K562 (cell line): ENCODE measurements around the gene APC2. TPM values are rescaled to one million over a fixed set of nuclear protein-coding genes. Genes with fewer than 3 reads are reported as not detected.
A peak's percentile ranks its signal among the peaks of the same experiment; 100 is the strongest.

Source experiments
- ATAC-seq: fragments of 200-7000 bp; cut with Tn5 transposase; 3 replicates; pipeline ENCODE4 v1.9.1; 2020; ENCODE audit warnings: moderate library complexity
- BruUV-seq: library from RNA; stranded (reverse); fragments of 400-500 nt; replicated peaks from 2 replicates; lab custom pipeline; 2021; lab: Mats Ljungman, UMichigan
- CTCF ChIA-PET: fragments of 300-600 bp; formaldehyde crosslinking; extraction: SDS; loops from one replicate; lab custom pipeline; 2021; ENCODE audit warnings: low intra/inter-chr PET ratio; lab: Yijun Ruan, JAX
- POLR2A ChIA-PET: fragments of 300-600, 350-650 bp; sonication (Branson Sonifier 250); formaldehyde crosslinking; extraction: SDS; loops from one replicate; lab custom pipeline; 2021; ENCODE audit warnings: antibody characterized with exemption, inconsistent platforms; lab: Yijun Ruan, JAX
- DNase-seq, 4 experiments: peaks; one replicate each; pipeline versions ENCODE4 v3.0.0 to v3.0.0-alpha.2; 2011 to 2018; ENCODE audit warnings: low spot score in 3 of 4, mixed read lengths in 3 of 4; ENCODE audit errors: extremely low read depth in 1 of 4
- FAIRE-seq: peaks from 2 replicates; lab custom pipeline; 2011; peaks lifted over from hg19 to GRCh38; lab: Jason Lieb, UNC
- H2AFZ ChIP-seq: 2 replicates; pipeline ENCODE4 v1.6.0; 2011; ENCODE audit warnings: low read depth, low read length, control low read depth, inconsistent platforms
- H3K27ac ChIP-seq: fragments of 200-600 bp; 3 replicates; pipeline ENCODE4 v1.8.0; 2011; ENCODE audit warnings: low read depth, mild to moderate bottlenecking, control low read depth, inconsistent platforms, low read length, moderate library complexity, mixed read lengths; ENCODE audit errors: extremely low read depth
- H3K27me3 ChIP-seq, 2 experiments: fragments of 300-600 bp in 1 of 2; 2 replicates in 1 of 2; 3 replicates in 1 of 2; pipeline versions ENCODE4 v1.6.0 to v1.8.0; 2011; ENCODE audit warnings: inconsistent platforms in 2 of 2, low read length in 2 of 2, mild to moderate bottlenecking in 1 of 2, mixed read lengths in 1 of 2, moderate library complexity in 1 of 2; ENCODE audit not compliant: control insufficient read depth in 2 of 2, insufficient read depth in 2 of 2
- H3K36me3 ChIP-seq: fragments of 300-600 bp; 3 replicates; pipeline ENCODE4 v1.8.0; 2011; ENCODE audit warnings: mild to moderate bottlenecking, low read length, inconsistent platforms; ENCODE audit not compliant: control insufficient read depth, insufficient read depth
- H3K4me1 ChIP-seq, 2 experiments: fragments of 200-600 bp in 1 of 2; replicated peaks in 1 of 2; 2 replicates in 1 of 2; 3 replicates in 1 of 2; pipeline versions ENCODE4 v1.5.1 to v1.8.0; 2011; ENCODE audit warnings: inconsistent platforms in 2 of 2, low read length in 2 of 2, mild to moderate bottlenecking in 1 of 2, mixed read lengths in 1 of 2, moderate library complexity in 1 of 2; ENCODE audit not compliant: control insufficient read depth in 2 of 2, insufficient read depth in 2 of 2
- H3K4me2 ChIP-seq: 2 replicates; pipeline ENCODE4 v1.6.1; 2011; ENCODE audit warnings: low read length, control low read depth, inconsistent platforms, mixed read lengths; ENCODE audit not compliant: insufficient read depth
- H3K4me3 ChIP-seq: fragments of 200-600 bp; sonication (generic), shearing (Covaris generic); 2 replicates; pipeline ENCODE4 v1.5.1; 2016; ENCODE audit warnings: control low read depth, inconsistent platforms
- H3K79me2 ChIP-seq: fragments of 200-600 bp; 3 replicates; pipeline ENCODE4 v1.8.0; 2011; ENCODE audit warnings: low read length, inconsistent platforms; ENCODE audit not compliant: control insufficient read depth, insufficient read depth
- H3K9ac ChIP-seq, 2 experiments: 2 replicates each; pipeline versions ENCODE4 v1.6.0 to v1.6.1; 2011; ENCODE audit warnings: low read depth in 2 of 2, low read length in 2 of 2, control low read depth in 1 of 2, inconsistent platforms in 1 of 2, mild to moderate bottlenecking in 1 of 2, mixed read lengths in 1 of 2; ENCODE audit not compliant: insufficient read depth in 1 of 2
- H3K9me1 ChIP-seq: one replicate; pipeline ENCODE4 v1.6.0; 2011; ENCODE audit warnings: inconsistent platforms, mild to moderate bottlenecking, low read length, moderate library complexity; ENCODE audit not compliant: control insufficient read depth, insufficient read depth
- H3K9me3 ChIP-seq: replicated peaks from 2 replicates; pipeline ENCODE4 v1.5.1; 2011; ENCODE audit warnings: low read depth, low read length, inconsistent platforms; ENCODE audit not compliant: control insufficient read depth, insufficient read depth
- H4K20me1 ChIP-seq: replicated peaks from 2 replicates; pipeline ENCODE4 v1.6.1; 2011; ENCODE audit warnings: low read length, inconsistent platforms, mixed read lengths; ENCODE audit not compliant: control insufficient read depth, insufficient read depth
- BACH1 ChIP-seq: fragments of 200-800 bp; sonication (Bioruptor generic); IDR thresholded peaks from 2 replicates; pipeline ENCODE4 v1.6.1; 2016; ENCODE audit warnings: missing genetic modification characterization, missing compliant biosample characterization
- CAMTA2 ChIP-seq: fragments of 250-450 bp; sonication (Bioruptor Pico); conservative IDR thresholded peaks from 2 replicates; pipeline ENCODE4 v1.5.1; 2022
- CHD2 ChIP-seq: IDR thresholded peaks from 2 replicates; pipeline ENCODE4 v1.6.1; 2011; ENCODE audit warnings: low read depth, low read length
- DIDO1 ChIP-seq: fragments of 450-650 bp; IDR thresholded peaks from 2 replicates; pipeline ENCODE4 v1.6.1; 2016; ENCODE audit warnings: low read depth, missing biosample characterization, missing genetic modification characterization
- HCFC1 ChIP-seq: IDR thresholded peaks from 2 replicates; pipeline ENCODE4 v1.6.1; 2012; ENCODE audit warnings: low read depth, low read length, improper control_type of control experiment
- SMARCB1 ChIP-seq: IDR thresholded peaks from 2 replicates; pipeline ENCODE4 v1.6.1; 2011; ENCODE audit warnings: improper control_type of control experiment, low read depth; ENCODE audit not compliant: insufficient read length
- SMC3 ChIP-seq: conservative IDR thresholded peaks from 2 replicates; pipeline ENCODE4 v1.6.1; 2011; ENCODE audit warnings: low read depth, low read length, improper control_type of control experiment; ENCODE audit not compliant: insufficient read depth
- THRAP3 ChIP-seq: fragments of 450-650 bp; IDR thresholded peaks from 2 replicates; pipeline ENCODE4 v1.6.1; 2016; ENCODE audit warnings: mild to moderate bottlenecking, inconsistent platforms, borderline replicate concordance
- ZEB2 ChIP-seq: fragments of 450-650 bp; IDR thresholded peaks from 2 replicates; pipeline ENCODE4 v1.6.1; 2016
- ZNF57 ChIP-seq: fragments of 450-650 bp; formaldehyde crosslinking; IDR thresholded peaks from 2 replicates; pipeline ENCODE4 v1.4.0; 2020; ENCODE audit warnings: mild to moderate bottlenecking, moderate library complexity
- ZNF75A ChIP-seq: fragments of 450-650 bp; formaldehyde crosslinking; IDR thresholded peaks from 2 replicates; pipeline ENCODE4 v1.4.0; 2020; ENCODE audit warnings: mild to moderate bottlenecking
- WGBS: fragments of 100-300 bp; shearing (Covaris generic); methylation state at CpG from one replicate; pipeline ENCODE4 v1.1.6; 2016; ENCODE audit warnings: low coverage, mixed read lengths; ENCODE audit not compliant: insufficient coverage; ENCODE audit errors: missing lambda C conversion rate; 5-methylcytosine and 5-hydroxymethylcytosine counted together
- in situ Hi-C: fragments of 300-500 bp; cut with MboI; formaldehyde crosslinking; loops from 4 replicates; pipeline ENCODE4 v1.15.0; 2018; ENCODE audit warnings: inconsistent platforms, mixed read lengths
- intact Hi-C: fragments of 100-400 bp; cut with micrococcal nuclease; formaldehyde crosslinking; loops from 2 replicates; pipeline ENCODE4 v1.14.2; 2022
- polyA plus RNA-seq, 8 experiments: library from polyadenylated mRNA; depleted of rRNA in 4 of 8; stranded (reverse) in 5 of 8; unstranded in 3 of 8; fragments of >200 nt; fragmentation: Nextera tagmentation in 2 of 8; fragmentation: Illumina TruSeq in 1 of 8; extraction: Ambion mirVana in 2 of 8; extraction: Trizol in 1 of 8; gene quantifications; 2 replicates each; pipeline versions ENCODE4 v1.2.1 to v1.2.3, GENCODE V29; 2011 to 2014; ENCODE audit warnings: inconsistent platforms in 1 of 8, missing spikeins in 1 of 8
- total RNA-seq, 7 experiments: library from RNA; depleted of rRNA in 6 of 7; stranded (reverse); fragments of >200 nt in 6 of 7; fragmentation: Illumina TruSeq in 2 of 7; extraction: Trizol in 2 of 7; gene quantifications; 2 replicates each; pipeline versions ENCODE4 v1.2.1 to v1.2.3, GENCODE V29; 2011 to 2021; ENCODE audit warnings: low replicate concordance in 1 of 7
- TF ChIP-seq, protein P1 (sequence below), 3 experiments: fragments of 200-800 bp in 1 of 3; sonication (Bioruptor generic) in 1 of 3; sonication (generic) in 1 of 3; formaldehyde crosslinking in 1 of 3; IDR thresholded peaks; 2 replicates each; pipeline versions ENCODE4 v1.6.1 to v1.8.0; 2016 to 2022; ENCODE audit warnings: mild to moderate bottlenecking in 2 of 3, missing compliant biosample characterization in 2 of 3, missing genetic modification characterization in 2 of 3, missing genetic modification reagents in 1 of 3
- TF ChIP-seq, protein P2 (sequence below), 2 experiments: fragments of 150-350 bp in 1 of 2; IDR thresholded peaks; 2 replicates each; pipeline ENCODE4 v1.6.1; 2012 to 2016; ENCODE audit warnings: low read depth in 2 of 2, low read length in 2 of 2, mild to moderate bottlenecking in 1 of 2, moderate library complexity in 1 of 2

Gene APC2
- total and polyA plus RNA-seq, 9 of the 15 experiments (the other 6 are each of a cell fraction or from before 2014, with no cell fraction given), result 0.01 to 0.40 (median 0.05) TPM; not detected in 3

DNA sequence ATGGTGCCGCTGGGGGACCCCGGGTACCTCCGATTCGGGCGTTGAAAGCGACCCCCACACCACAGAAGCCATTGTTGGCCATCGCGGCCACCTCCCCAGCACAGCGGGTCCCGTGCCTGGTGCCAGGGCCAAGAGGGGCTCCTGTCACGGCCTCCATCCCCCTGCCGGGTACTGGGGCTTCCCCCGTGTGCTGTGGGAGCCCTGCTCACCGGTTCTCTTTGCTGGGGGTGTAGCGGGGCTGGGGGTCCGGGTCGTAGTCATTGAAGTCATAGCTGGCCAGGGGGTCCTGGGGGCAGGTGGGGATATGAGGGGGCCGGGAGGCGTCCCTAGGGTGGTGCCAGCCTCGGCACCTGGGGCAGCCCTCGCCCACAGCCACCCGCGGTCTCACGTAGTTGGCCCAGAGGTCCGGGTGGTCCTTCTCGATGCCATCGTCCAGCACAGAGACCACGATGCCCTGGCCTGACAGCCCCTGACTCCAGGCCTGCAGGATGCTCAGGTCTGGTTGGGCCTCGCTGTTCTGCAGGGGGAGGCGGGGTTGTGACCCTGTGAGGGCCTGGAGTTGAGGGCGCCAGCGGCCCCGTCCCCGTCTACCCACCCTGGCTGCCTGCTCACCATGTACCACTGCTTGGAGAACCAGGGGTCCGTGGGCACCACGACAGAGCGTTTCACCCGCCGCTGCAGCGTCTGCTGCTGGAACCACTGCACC, 37.8 kb downstream of the APC2 start:
- BruUV-seq, result no TSS peak
- no peaks in the 10 kb centered on the region for H3K36me3 ChIP-seq
- 79% methylated on average over 23 of the region's 40 CpGs for WGBS
- no peak overlapping the region for H3K27ac ChIP-seq
- intact Hi-C loops, result no loop called here
- H3K4me3 ChIP-seq, result no peak overlapping the region
- FAIRE-seq (no peak), DNase-seq (no peak), ATAC-seq (no peak)
- ChIA-PET POLR2A (no interaction called here), CTCF (no interaction called here)
- H3K9me3 ChIP-seq, result no peaks in the 10 kb centered on the region
- H3K4me2 ChIP-seq, result no peak overlapping the region
- TF ChIP-seq, protein P1, sequence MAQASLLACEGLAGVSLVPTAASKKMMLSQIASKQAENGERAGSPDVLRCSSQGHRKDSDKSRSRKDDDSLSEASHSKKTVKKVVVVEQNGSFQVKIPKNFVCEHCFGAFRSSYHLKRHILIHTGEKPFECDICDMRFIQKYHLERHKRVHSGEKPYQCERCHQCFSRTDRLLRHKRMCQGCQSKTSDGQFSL (CRISPR knock-in tag; IDR thresholded peaks at IDR 0.05), result no peak
- TF ChIP-seq, protein P1 (tag; IDR thresholded peaks at IDR 0.05), result no peak
- TF ChIP-seq CHD2 (no peak), ZEB2 (no peak), ZNF75A (CRISPR knock-in tag) (no peak), BACH1 (tag) (no peak), DIDO1 (tag) (no peak), HCFC1 (no peak), THRAP3 (no peak), SMC3 (no peak), ZNF57 (CRISPR knock-in tag) (no peak), CAMTA2 (no peak), SMARCB1 (no peak)
- TF ChIP-seq, protein P2, sequence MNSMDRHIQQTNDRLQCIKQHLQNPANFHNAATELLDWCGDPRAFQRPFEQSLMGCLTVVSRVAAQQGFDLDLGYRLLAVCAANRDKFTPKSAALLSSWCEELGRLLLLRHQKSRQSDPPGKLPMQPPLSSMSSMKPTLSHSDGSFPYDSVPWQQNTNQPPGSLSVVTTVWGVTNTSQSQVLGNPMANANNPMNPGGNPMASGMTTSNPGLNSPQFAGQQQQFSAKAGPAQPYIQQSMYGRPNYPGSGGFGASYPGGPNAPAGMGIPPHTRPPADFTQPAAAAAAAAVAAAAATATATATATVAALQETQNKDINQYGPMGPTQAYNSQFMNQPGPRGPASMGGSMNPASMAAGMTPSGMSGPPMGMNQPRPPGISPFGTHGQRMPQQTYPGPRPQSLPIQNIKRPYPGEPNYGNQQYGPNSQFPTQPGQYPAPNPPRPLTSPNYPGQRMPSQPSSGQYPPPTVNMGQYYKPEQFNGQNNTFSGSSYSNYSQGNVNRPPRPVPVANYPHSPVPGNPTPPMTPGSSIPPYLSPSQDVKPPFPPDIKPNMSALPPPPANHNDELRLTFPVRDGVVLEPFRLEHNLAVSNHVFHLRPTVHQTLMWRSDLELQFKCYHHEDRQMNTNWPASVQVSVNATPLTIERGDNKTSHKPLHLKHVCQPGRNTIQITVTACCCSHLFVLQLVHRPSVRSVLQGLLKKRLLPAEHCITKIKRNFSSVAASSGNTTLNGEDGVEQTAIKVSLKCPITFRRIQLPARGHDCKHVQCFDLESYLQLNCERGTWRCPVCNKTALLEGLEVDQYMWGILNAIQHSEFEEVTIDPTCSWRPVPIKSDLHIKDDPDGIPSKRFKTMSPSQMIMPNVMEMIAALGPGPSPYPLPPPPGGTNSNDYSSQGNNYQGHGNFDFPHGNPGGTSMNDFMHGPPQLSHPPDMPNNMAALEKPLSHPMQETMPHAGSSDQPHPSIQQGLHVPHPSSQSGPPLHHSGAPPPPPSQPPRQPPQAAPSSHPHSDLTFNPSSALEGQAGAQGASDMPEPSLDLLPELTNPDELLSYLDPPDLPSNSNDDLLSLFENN (IDR thresholded peaks at IDR 0.05; ENCODE audit: low read depth in 2 of 2, low read length in 2 of 2), result no peak
- H2AFZ ChIP-seq, result no peak overlapping the region
- H3K9me1 ChIP-seq, result no peaks in the 10 kb centered on the region
- no peaks in the 10 kb centered on the region for H3K27me3 ChIP-seq
- peaks cover 10 to 62% of the 10 kb centered on the region in 2 experiments for H3K4me1 ChIP-seq
- peak overlapping the region in 1 of 2 experiments; percentile 10; a peak in 1 of 4 replicates for H3K9ac ChIP-seq
- no peaks in the 10 kb centered on the region for H4K20me1 ChIP-seq
- peaks cover 18% of the 10 kb centered on the region for H3K79me2 ChIP-seq
- in situ Hi-C loops, result no loop called here
